ENCODE measurements around the gene LRRC61. TPM values are rescaled to one million over a fixed set of nuclear protein-coding genes. Genes with fewer than 3 reads are reported as not detected.

LRRC61 gene
- 21.7 and 40.2 TPM in 2 replicates for total RNA-seq

GRCh38 chr7:150322833-150323681 lies at the start of gene LRRC61, which contains the start of gene ACTR3C:
Gene LRRC61, plus strand, starts transcription at chr7:150323355. Its CDS starts 13,507 bp downstream, at chr7:150336862.
Gene ACTR3C, minus strand, starts transcription at chr7:150323545. Its CDS starts 28,249 bp downstream, at chr7:150295296.

GRCh38 chr7:150341263-150342120 lies 18.3 kb downstream of the LRRC61 start, which contains the start of gene RARRES2:
Gene RARRES2, minus strand, starts transcription at chr7:150341629. Its CDS starts 1,020 bp downstream, at chr7:150340609.

GRCh38 chr7:150368096-150368883 lies 45.1 kb downstream of the LRRC61 start, which contains the start of gene REPIN1:
Gene REPIN1, plus strand, starts transcription at chr7:150368822. Its CDS starts 890 bp downstream, at chr7:150369712.

GRCh38 chr7:150378853-150379440 lies 55.8 kb downstream of the LRRC61 start, which contains the start of gene ZNF775:
Gene ZNF775, plus strand, starts transcription at chr7:150379330. Its CDS starts 9,141 bp downstream, at chr7:150388471.

Other genes with a start within 250 kb of the LRRC61 start
- 2.3 and 8.4 TPM in 2 replicates for gene ACTR3C, start 190 bp downstream of the LRRC61 start, total RNA-seq
- 3.3 and 34.4 TPM in 2 replicates for gene RARRES2, start 18.3 kb downstream of the LRRC61 start, total RNA-seq
- gene REPIN1, start 45.5 kb downstream of the LRRC61 start, total RNA-seq = 104 and 108 TPM in 2 replicates
- gene ZNF775, start 56.0 kb downstream of the LRRC61 start, total RNA-seq = 9.3 and 11.3 TPM in 2 replicates
- gene GIMAP8, start 127.3 kb downstream of the LRRC61 start, total RNA-seq = not detected in 2 replicates
- gene GIMAP7, start 191.5 kb downstream of the LRRC61 start, total RNA-seq = not detected in 2 replicates
- gene GIMAP4, start 244.0 kb downstream of the LRRC61 start, total RNA-seq = not detected in 2 replicates

All from mesangial cell (primary cell).